ENCODE data around the gene CLCN1.
"Not testable (repeated sequence)": the region's sequence is repeated elsewhere in the genome, so short reads cannot be mapped to it uniquely, and the experiment has no call there.

Gene CLCN1

GRCh38 chr7:143384661-143385631, 69.0 kb downstream of the CLCN1 start:
- DNase-seq (ENCODE audit: low spot score) = peak; percentile 62

- DNase-seq (ENCODE audit: low spot score) = peak; percentile 69
Observed at GRCh38 chr7:143385891-143386781, 70.2 kb downstream of the CLCN1 start.

- DNase-seq (ENCODE audit: low spot score) = no peak
Observed at GRCh38 chr7:143387156-143387975, 71.5 kb downstream of the CLCN1 start.

- no peak for DNase-seq (ENCODE audit: low spot score)
Observed at GRCh38 chr7:143388051-143388450, 72.1 kb downstream of the CLCN1 start.

GRCh38 chr7:143388491-143389101, 72.7 kb downstream of the CLCN1 start:
- peak; percentile 63 for DNase-seq (ENCODE audit: low spot score)

- no peak for DNase-seq (ENCODE audit: low spot score)
Observed at GRCh38 chr7:143389316-143390103, 73.6 kb downstream of the CLCN1 start.

GRCh38 chr7:143390104-143390772, 74.3 kb downstream of the CLCN1 start:
- DNase-seq (ENCODE audit: low spot score) = no peak

- DNase-seq (ENCODE audit: low spot score) = no peak
Observed at GRCh38 chr7:143390773-143391317, 74.9 kb downstream of the CLCN1 start.

- peak; percentile 65 for DNase-seq (ENCODE audit: low spot score)
Observed at GRCh38 chr7:143391462-143392404, 75.8 kb downstream of the CLCN1 start.

GRCh38 chr7:143392427-143392826, 76.5 kb downstream of the CLCN1 start:
- DNase-seq (ENCODE audit: low spot score) = not testable (repeated sequence)

GRCh38 chr7:143392875-143393266, 77.0 kb downstream of the CLCN1 start:
- no peak for DNase-seq (ENCODE audit: low spot score)

- DNase-seq (ENCODE audit: low spot score) = no peak
Observed at GRCh38 chr7:143393267-143394041, 77.5 kb downstream of the CLCN1 start.

- no peak for DNase-seq (ENCODE audit: low spot score)
Observed at GRCh38 chr7:143394068-143394467, 78.2 kb downstream of the CLCN1 start.

- no peak for DNase-seq (ENCODE audit: low spot score)
Observed at GRCh38 chr7:143394777-143395176, 78.9 kb downstream of the CLCN1 start.

GRCh38 chr7:143395187-143396149, 79.6 kb downstream of the CLCN1 start:
- DNase-seq (ENCODE audit: low spot score) = no peak

GRCh38 chr7:143396182-143396581, 80.3 kb downstream of the CLCN1 start:
- no peak for DNase-seq (ENCODE audit: low spot score)
